Activated naive CD4-positive, alpha-beta T cell treated with anti-CD3 and anti-CD28 coated beads, Interleukin-2, amount 50 U/mL, for 24 hours (primary cell): ENCODE results near the gene NSUN4.

Experiments
- H3K27ac Mint-ChIP-seq: one replicate; pipeline ENCODE4 v1.8.0; 2021; ENCODE audit warnings: mild to moderate bottlenecking, mixed read lengths
- H3K27me3 Mint-ChIP-seq: one replicate; pipeline ENCODE4 v1.8.0; 2021; ENCODE audit warnings: mixed read lengths
- H3K36me3 Mint-ChIP-seq: one replicate; pipeline ENCODE4 v1.8.0; 2021; ENCODE audit warnings: mixed read lengths
- H3K4me1 Mint-ChIP-seq: one replicate; pipeline ENCODE4 v1.8.0; 2021; ENCODE audit warnings: mixed read lengths
- H3K4me3 Mint-ChIP-seq: one replicate; pipeline ENCODE4 v1.8.0; 2021; ENCODE audit warnings: mild to moderate bottlenecking, mixed read lengths
- H3K9me3 Mint-ChIP-seq: one replicate; pipeline ENCODE4 v1.8.0; 2021; ENCODE audit warnings: mixed read lengths

Gene NSUN4

GRCh38 chr1:46370214-46370633 lies 29.6 kb downstream of the NSUN4 start:
- peaks cover 7% of the 10 kb centered on the region for H3K36me3 Mint-ChIP-seq
- H3K9me3 Mint-ChIP-seq = no peaks in the 10 kb centered on the region
- no peak overlapping the region for H3K27ac Mint-ChIP-seq
- no peaks in the 10 kb centered on the region for H3K27me3 Mint-ChIP-seq
- H3K4me3 Mint-ChIP-seq = no peak overlapping the region
- no peaks in the 10 kb centered on the region for H3K4me1 Mint-ChIP-seq

- no peak overlapping the region for H3K4me3 Mint-ChIP-seq
- no peak overlapping the region for H3K27ac Mint-ChIP-seq
- no peaks in the 10 kb centered on the region for H3K9me3 Mint-ChIP-seq
- H3K36me3 Mint-ChIP-seq = peaks cover 9% of the 10 kb centered on the region
- no peaks in the 10 kb centered on the region for H3K4me1 Mint-ChIP-seq
- H3K27me3 Mint-ChIP-seq = no peaks in the 10 kb centered on the region
Observed at GRCh38 chr1:46372431-46372830, 31.8 kb downstream of the NSUN4 start.

- Mint-ChIP-seq H3K4me3 (no peak overlapping the region), H3K36me3 (peaks cover 5% of the 10 kb centered on the region), H3K4me1 (no peaks in the 10 kb centered on the region), H3K27ac (no peak overlapping the region), H3K27me3 (no peaks in the 10 kb centered on the region), H3K9me3 (no peaks in the 10 kb centered on the region)
Observed at GRCh38 chr1:46379996-46380395, 39.4 kb downstream of the NSUN4 start.

- Mint-ChIP-seq H3K4me3 (no peak overlapping the region), H3K36me3 (peaks cover 7% of the 10 kb centered on the region), H3K4me1 (no peaks in the 10 kb centered on the region), H3K9me3 (no peaks in the 10 kb centered on the region), H3K27me3 (no peaks in the 10 kb centered on the region), H3K27ac (no peak overlapping the region)
Observed at GRCh38 chr1:46380508-46380907, 39.9 kb downstream of the NSUN4 start.

- no peak overlapping the region for H3K27ac Mint-ChIP-seq
- H3K4me1 Mint-ChIP-seq = peaks cover 14% of the 10 kb centered on the region
- H3K36me3 Mint-ChIP-seq = peaks cover 23% of the 10 kb centered on the region
- H3K9me3 Mint-ChIP-seq = peaks cover 5% of the 10 kb centered on the region
- peak overlapping the region; percentile 74 for H3K4me3 Mint-ChIP-seq
- peaks cover 14% of the 10 kb centered on the region for H3K27me3 Mint-ChIP-seq
Observed at GRCh38 chr1:46393510-46393909, 52.9 kb downstream of the NSUN4 start.

- Mint-ChIP-seq H3K27me3 (peaks cover 15% of the 10 kb centered on the region), H3K27ac (no peak within 1 kb of the TSS)
Observed at GRCh38 chr1:46394108-46394871, 53.7 kb downstream of the NSUN4 start, which contains the start of gene FAAH. TSS of gene FAAH (plus strand) at chr1:46394317. CDS start at chr1:46394349, 32 bp downstream.

GRCh38 chr1:46394872-46395465 lies 54.4 kb downstream of the NSUN4 start:
- H3K27me3 Mint-ChIP-seq = peaks cover 15% of the 10 kb centered on the region
- H3K4me1 Mint-ChIP-seq = peaks cover 18% of the 10 kb centered on the region
- H3K9me3 Mint-ChIP-seq = peaks cover 5% of the 10 kb centered on the region
- H3K4me3 Mint-ChIP-seq = peak overlapping the region; percentile 82
- H3K36me3 Mint-ChIP-seq = peaks cover 23% of the 10 kb centered on the region
- no peak overlapping the region for H3K27ac Mint-ChIP-seq

More at GRCh38 chr1:46394108-46394871, 53.7 kb downstream of the NSUN4 start, which contains the start of gene FAAH:
- H3K4me3 Mint-ChIP-seq = peak within 1 kb of the TSS; percentile 82
- peaks cover 14% of the 10 kb centered on the region for H3K4me1 Mint-ChIP-seq
- peaks cover 23% of the 10 kb centered on the region for H3K36me3 Mint-ChIP-seq
- peaks cover 5% of the 10 kb centered on the region for H3K9me3 Mint-ChIP-seq

GRCh38 chr1:46396441-46397398 lies 56.1 kb downstream of the NSUN4 start:
- Mint-ChIP-seq H3K36me3 (peaks cover 21% of the 10 kb centered on the region), H3K27me3 (peaks cover 15% of the 10 kb centered on the region), H3K27ac (no peak overlapping the region), H3K4me3 (no peak overlapping the region), H3K4me1 (peaks cover 18% of the 10 kb centered on the region), H3K9me3 (peaks cover 5% of the 10 kb centered on the region)

- H3K4me1 Mint-ChIP-seq = peaks cover 11% of the 10 kb centered on the region
- no peak overlapping the region for H3K27ac Mint-ChIP-seq
- H3K9me3 Mint-ChIP-seq = no peaks in the 10 kb centered on the region
Observed at GRCh38 chr1:46399307-46399706, 58.7 kb downstream of the NSUN4 start.

GRCh38 chr1:46400421-46400820 lies 59.8 kb downstream of the NSUN4 start:
- H3K36me3 Mint-ChIP-seq = no peaks in the 10 kb centered on the region
- H3K27me3 Mint-ChIP-seq = peaks cover 3% of the 10 kb centered on the region
- H3K4me3 Mint-ChIP-seq = no peak overlapping the region
- H3K9me3 Mint-ChIP-seq = no peaks in the 10 kb centered on the region
- no peak overlapping the region for H3K27ac Mint-ChIP-seq
- peaks cover 4% of the 10 kb centered on the region for H3K4me1 Mint-ChIP-seq

More at GRCh38 chr1:46399307-46399706, 58.7 kb downstream of the NSUN4 start:
- peaks cover 8% of the 10 kb centered on the region for H3K27me3 Mint-ChIP-seq
- H3K4me3 Mint-ChIP-seq = no peak overlapping the region
- H3K36me3 Mint-ChIP-seq = peaks cover 3% of the 10 kb centered on the region

- Mint-ChIP-seq H3K27ac (no peak overlapping the region), H3K9me3 (no peaks in the 10 kb centered on the region), H3K4me1 (peaks cover 4% of the 10 kb centered on the region), H3K4me3 (no peak overlapping the region), H3K27me3 (peaks cover 1% of the 10 kb centered on the region), H3K36me3 (no peaks in the 10 kb centered on the region)
Observed at GRCh38 chr1:46401154-46401913, 60.7 kb downstream of the NSUN4 start.

GRCh38 chr1:46401964-46402626 lies 61.5 kb downstream of the NSUN4 start:
- no peak overlapping the region for H3K4me3 Mint-ChIP-seq
- H3K27ac Mint-ChIP-seq = no peak overlapping the region
- no peaks in the 10 kb centered on the region for H3K36me3 Mint-ChIP-seq
- H3K9me3 Mint-ChIP-seq = no peaks in the 10 kb centered on the region
- peaks cover 1% of the 10 kb centered on the region for H3K27me3 Mint-ChIP-seq
- H3K4me1 Mint-ChIP-seq = peaks cover 4% of the 10 kb centered on the region

GRCh38 chr1:46403916-46404315 lies 63.3 kb downstream of the NSUN4 start:
- no peak overlapping the region for H3K4me3 Mint-ChIP-seq
- H3K27ac Mint-ChIP-seq = no peak overlapping the region
- H3K36me3 Mint-ChIP-seq = no peaks in the 10 kb centered on the region
- peaks cover 1% of the 10 kb centered on the region for H3K27me3 Mint-ChIP-seq
- no peaks in the 10 kb centered on the region for H3K9me3 Mint-ChIP-seq
- H3K4me1 Mint-ChIP-seq = peaks cover 4% of the 10 kb centered on the region

GRCh38 chr1:46404482-46405196 lies 64.0 kb downstream of the NSUN4 start:
- Mint-ChIP-seq H3K4me1 (peaks cover 3% of the 10 kb centered on the region), H3K36me3 (no peaks in the 10 kb centered on the region), H3K4me3 (no peak overlapping the region), H3K9me3 (no peaks in the 10 kb centered on the region), H3K27ac (no peak overlapping the region), H3K27me3 (no peaks in the 10 kb centered on the region)
